DND-41 (cell line): ENCODE results near the gene ALDH1A2.

Source experiments
- ATAC-seq: fragments of 200-7000 bp; cut with Tn5 transposase; 3 replicates; pipeline ENCODE4 v1.9.1; 2021; ENCODE audit warnings: low read depth; ENCODE audit not compliant: insufficient read depth
- DNase-seq: peaks from one replicate; pipeline ENCODE4 v3.0.0-alpha.2; 2020
- H2AFZ ChIP-seq: 2 replicates; pipeline ENCODE4 v1.6.0; 2012; ENCODE audit warnings: low read depth, low read length
- H3K27ac ChIP-seq: 2 replicates; pipeline ENCODE4 v1.5.1; 2012; ENCODE audit warnings: low read length, inconsistent platforms
- H3K27me3 ChIP-seq: fragments of 200-600 bp; sonication (generic); 2 replicates; pipeline ENCODE4 v1.6.0; 2012; ENCODE audit warnings: low read length, mild to moderate bottlenecking, inconsistent platforms; ENCODE audit not compliant: insufficient read depth, poor library complexity
- H3K36me3 ChIP-seq: 2 replicates; pipeline ENCODE4 v1.5.1; 2012; ENCODE audit warnings: low read length, inconsistent platforms; ENCODE audit not compliant: insufficient read depth
- H3K4me1 ChIP-seq: 2 replicates; pipeline ENCODE4 v1.5.1; 2012; ENCODE audit warnings: mild to moderate bottlenecking, low read length; ENCODE audit not compliant: insufficient read depth
- H3K4me2 ChIP-seq: 2 replicates; pipeline ENCODE4 v1.6.0; 2012; ENCODE audit warnings: mild to moderate bottlenecking, moderate library complexity, low read length, inconsistent platforms; ENCODE audit not compliant: insufficient read depth
- H3K4me3 ChIP-seq, 2 experiments: fragments of 200-600 bp in 1 of 2; shearing (Covaris generic) in 1 of 2; 2 replicates each; pipeline ENCODE4 v1.5.1; 2012 to 2016; ENCODE audit warnings: inconsistent platforms in 2 of 2, low read length in 2 of 2, mild to moderate bottlenecking in 2 of 2, low read depth in 1 of 2, moderate library complexity in 1 of 2
- H3K79me2 ChIP-seq: 2 replicates; pipeline ENCODE4 v1.6.0; 2012; ENCODE audit warnings: low read length, inconsistent platforms; ENCODE audit not compliant: insufficient read depth
- H3K9ac ChIP-seq: 2 replicates; pipeline ENCODE4 v1.6.0; 2012; ENCODE audit warnings: low read depth, mild to moderate bottlenecking, inconsistent platforms, low read length, moderate library complexity
- H3K9me3 ChIP-seq: 2 replicates; pipeline ENCODE4 v1.5.1; 2012; ENCODE audit warnings: low read length, moderate library complexity, mild to moderate bottlenecking, inconsistent platforms; ENCODE audit not compliant: insufficient read depth, severe bottlenecking
- H4K20me1 ChIP-seq: 2 replicates; pipeline ENCODE4 v1.6.0; 2012; ENCODE audit warnings: low read length; ENCODE audit not compliant: insufficient read depth
- EZH2 ChIP-seq: IDR thresholded peaks from 3 replicates; pipeline ENCODE4 v1.6.1; 2012; ENCODE audit warnings: borderline replicate concordance, low read depth, mild to moderate bottlenecking, moderate library complexity, low read length, inconsistent platforms; ENCODE audit not compliant: severe bottlenecking
- TF ChIP-seq, protein P1 (sequence below): IDR thresholded peaks from 2 replicates; pipeline ENCODE4 v1.5.1; 2012; ENCODE audit warnings: borderline replicate concordance, low read length, moderate library complexity, mild to moderate bottlenecking; ENCODE audit not compliant: poor library complexity, severe bottlenecking; ENCODE audit errors: extremely low read depth

ALDH1A2 gene

DNA sequence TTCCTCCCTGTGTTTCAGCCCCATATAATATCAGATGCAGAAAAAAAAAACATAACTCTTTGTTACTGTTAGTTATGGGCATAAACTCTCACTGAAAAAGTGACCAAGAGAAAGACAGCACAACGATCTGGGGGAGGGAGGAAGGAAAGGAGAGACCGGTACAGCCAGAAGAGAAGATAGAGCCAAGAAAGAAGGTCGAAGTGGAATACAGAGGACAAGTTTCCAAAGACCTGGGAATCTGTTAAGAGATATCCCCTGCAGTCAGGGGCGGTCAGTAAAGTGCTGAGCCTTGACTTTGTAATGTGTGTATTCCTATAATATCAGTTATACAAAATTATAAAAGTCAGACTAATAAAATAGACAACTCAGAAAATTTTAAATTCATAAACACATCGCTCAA, 3.3 kb downstream of the ALDH1A2 start:
- Histone ChIP-seq H3K79me2 (no peaks in the 10 kb centered on the region), H4K20me1 (no peaks in the 10 kb centered on the region), H3K4me1 (no peaks in the 10 kb centered on the region), H3K27me3 (peaks cover 8% of the 10 kb centered on the region), H2AFZ (no peak overlapping the region), H3K9ac (no peak overlapping the region), H3K4me3 (no peak overlapping the region), H3K27ac (no peak overlapping the region), H3K9me3 (no peaks in the 10 kb centered on the region), H3K36me3 (no peaks in the 10 kb centered on the region), H3K4me2 (no peak overlapping the region)
- no peak for ATAC-seq
- no peak for TF ChIP-seq EZH2
- TF ChIP-seq, protein P1, sequence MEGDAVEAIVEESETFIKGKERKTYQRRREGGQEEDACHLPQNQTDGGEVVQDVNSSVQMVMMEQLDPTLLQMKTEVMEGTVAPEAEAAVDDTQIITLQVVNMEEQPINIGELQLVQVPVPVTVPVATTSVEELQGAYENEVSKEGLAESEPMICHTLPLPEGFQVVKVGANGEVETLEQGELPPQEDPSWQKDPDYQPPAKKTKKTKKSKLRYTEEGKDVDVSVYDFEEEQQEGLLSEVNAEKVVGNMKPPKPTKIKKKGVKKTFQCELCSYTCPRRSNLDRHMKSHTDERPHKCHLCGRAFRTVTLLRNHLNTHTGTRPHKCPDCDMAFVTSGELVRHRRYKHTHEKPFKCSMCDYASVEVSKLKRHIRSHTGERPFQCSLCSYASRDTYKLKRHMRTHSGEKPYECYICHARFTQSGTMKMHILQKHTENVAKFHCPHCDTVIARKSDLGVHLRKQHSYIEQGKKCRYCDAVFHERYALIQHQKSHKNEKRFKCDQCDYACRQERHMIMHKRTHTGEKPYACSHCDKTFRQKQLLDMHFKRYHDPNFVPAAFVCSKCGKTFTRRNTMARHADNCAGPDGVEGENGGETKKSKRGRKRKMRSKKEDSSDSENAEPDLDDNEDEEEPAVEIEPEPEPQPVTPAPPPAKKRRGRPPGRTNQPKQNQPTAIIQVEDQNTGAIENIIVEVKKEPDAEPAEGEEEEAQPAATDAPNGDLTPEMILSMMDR, result no peak
- no peak for DNase-seq

DNA sequence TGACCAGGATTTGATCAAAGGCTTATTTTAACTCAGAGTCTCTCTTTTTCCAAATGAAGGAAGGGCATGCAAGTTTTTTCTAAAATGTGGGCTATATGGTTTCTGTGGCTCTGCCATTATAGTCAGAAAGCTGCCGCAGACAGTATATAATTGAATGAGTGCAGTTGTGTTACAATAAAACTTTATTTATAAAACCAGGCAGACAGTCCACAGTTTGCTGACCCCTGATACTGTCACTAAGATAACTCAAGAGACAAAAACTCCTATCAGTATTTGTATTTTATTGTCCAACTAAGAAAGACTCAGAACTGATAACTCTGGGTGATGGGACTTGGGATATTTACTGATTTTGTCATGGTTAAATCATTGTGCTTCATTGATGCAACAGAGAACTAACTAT, 4.9 kb downstream of the ALDH1A2 start:
- Histone ChIP-seq H3K36me3 (no peaks in the 10 kb centered on the region), H3K9ac (no peak overlapping the region), H4K20me1 (no peaks in the 10 kb centered on the region), H3K4me2 (no peak overlapping the region), H3K9me3 (no peaks in the 10 kb centered on the region), H3K79me2 (no peaks in the 10 kb centered on the region), H2AFZ (no peak overlapping the region), H3K27me3 (peaks cover 13% of the 10 kb centered on the region), H3K4me1 (no peaks in the 10 kb centered on the region), H3K4me3 (no peak overlapping the region), H3K27ac (no peak overlapping the region)
- DNase-seq (no peak), ATAC-seq (no peak)
- TF ChIP-seq EZH2, result no peak
- TF ChIP-seq, protein P1, result no peak

DNA sequence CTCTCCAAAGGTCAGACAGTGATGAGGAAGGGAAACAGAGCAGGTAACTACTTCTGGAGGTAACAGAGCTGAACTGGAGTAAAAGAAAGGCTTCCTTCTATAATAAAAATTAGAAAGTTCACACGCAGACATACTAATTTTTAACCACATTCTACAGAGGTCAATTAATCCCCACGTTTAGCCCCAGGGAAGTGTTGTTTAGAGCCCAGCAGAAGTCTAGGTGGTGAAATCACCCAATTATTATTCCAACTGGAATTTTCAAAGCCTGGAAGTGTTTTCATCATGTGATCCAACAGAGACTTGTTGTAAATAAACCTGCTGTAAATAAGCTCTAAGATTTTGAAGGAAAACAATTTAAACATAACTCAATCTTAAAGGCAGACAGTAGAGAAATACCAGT, 6.8 kb downstream of the ALDH1A2 start:
- Histone ChIP-seq H3K27me3 (peaks cover 13% of the 10 kb centered on the region), H3K4me1 (no peaks in the 10 kb centered on the region), H3K9me3 (no peaks in the 10 kb centered on the region), H3K9ac (no peak overlapping the region), H3K79me2 (no peaks in the 10 kb centered on the region), H3K4me2 (no peak overlapping the region), H2AFZ (no peak overlapping the region), H3K27ac (no peak overlapping the region), H3K36me3 (no peaks in the 10 kb centered on the region), H3K4me3 (no peak overlapping the region), H4K20me1 (no peaks in the 10 kb centered on the region)
- DNase-seq (no peak), ATAC-seq (no peak)
- TF ChIP-seq EZH2, result no peak
- TF ChIP-seq, protein P1, result no peak

DNA sequence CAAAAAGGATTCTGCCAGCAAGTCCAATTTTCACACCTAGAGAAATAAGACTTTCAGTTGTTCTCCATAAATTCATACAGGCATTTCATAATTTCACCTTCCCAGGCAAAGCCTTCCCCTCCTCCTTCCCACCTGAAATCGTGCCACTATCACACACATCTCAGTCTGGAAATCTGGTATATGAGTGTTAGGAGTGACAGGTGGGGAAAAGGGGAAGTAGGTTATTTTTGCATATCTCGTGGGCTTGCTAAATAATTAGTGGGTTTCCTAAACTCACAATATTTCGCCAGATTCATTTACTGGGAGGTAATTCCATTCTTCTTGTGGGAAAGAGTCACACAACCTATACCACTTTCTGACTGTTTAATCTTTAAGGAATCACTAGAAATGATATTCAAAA, 7.4 kb downstream of the ALDH1A2 start:
- H3K79me2 ChIP-seq, result no peaks in the 10 kb centered on the region
- no peak overlapping the region for H3K4me3 ChIP-seq
- no peak overlapping the region for H2AFZ ChIP-seq
- no peaks in the 10 kb centered on the region for H3K9me3 ChIP-seq
- peaks cover 13% of the 10 kb centered on the region for H3K27me3 ChIP-seq
- H3K4me1 ChIP-seq, result no peaks in the 10 kb centered on the region
- TF ChIP-seq EZH2, result no peak
- TF ChIP-seq, protein P1, result no peak
- H3K4me2 ChIP-seq, result no peak overlapping the region
- H3K27ac ChIP-seq, result no peak overlapping the region
- H3K9ac ChIP-seq, result no peak overlapping the region
- ATAC-seq (no peak), DNase-seq (no peak)
- no peaks in the 10 kb centered on the region for H4K20me1 ChIP-seq
- H3K36me3 ChIP-seq, result no peaks in the 10 kb centered on the region
